GM21786 (cell line): ENCODE results near the gene HEXA.

Source experiments
- ATAC-seq: cut with Tn5 transposase; IDR thresholded peaks from one replicate; pipeline ENCODE4 v1.9.1; 2021; ENCODE audit not compliant: unreplicated experiment

The HEXA gene

GRCh38 chr15:72377331-72377730, 1.5 kb upstream of the HEXA start:
- no peak for ATAC-seq

GRCh38 chr15:72375501-72375845, 341 bp downstream of the HEXA start:
- ATAC-seq = peak; percentile 29

- ATAC-seq = no peak
Measured at GRCh38 chr15:72372361-72372760, 3.5 kb downstream of the HEXA start.

GRCh38 chr15:72369964-72370363, 5.8 kb downstream of the HEXA start:
- no peak for ATAC-seq

- no peak for ATAC-seq
Measured at GRCh38 chr15:72368899-72369298, 6.9 kb downstream of the HEXA start.

- ATAC-seq = no peak
Measured at GRCh38 chr15:72368325-72368724, 7.5 kb downstream of the HEXA start.

- ATAC-seq = peak; percentile 92
Measured at GRCh38 chr15:72365844-72366243, 10.0 kb downstream of the HEXA start.

GRCh38 chr15:72361176-72361575, 14.6 kb downstream of the HEXA start:
- ATAC-seq = no peak

GRCh38 chr15:72358650-72359171, 17.1 kb downstream of the HEXA start:
- ATAC-seq = no peak

- no peak for ATAC-seq
Measured at GRCh38 chr15:72358121-72358520, 17.7 kb downstream of the HEXA start.

GRCh38 chr15:72354496-72354895, 21.3 kb downstream of the HEXA start:
- no peak for ATAC-seq

- ATAC-seq = no peak
Measured at GRCh38 chr15:72353266-72353665, 22.5 kb downstream of the HEXA start.

GRCh38 chr15:72345806-72346205, 30.0 kb downstream of the HEXA start:
- ATAC-seq = no peak

- ATAC-seq = no peak
Measured at GRCh38 chr15:72345280-72345679, 30.5 kb downstream of the HEXA start.

GRCh38 chr15:72344602-72345001, 31.2 kb downstream of the HEXA start:
- ATAC-seq = no peak

GRCh38 chr15:72342385-72342784, 33.4 kb downstream of the HEXA start:
- no peak for ATAC-seq

- ATAC-seq = no peak
Measured at GRCh38 chr15:72341361-72341760, 34.5 kb downstream of the HEXA start.

GRCh38 chr15:72340366-72340765, 35.4 kb downstream of the HEXA start:
- no peak for ATAC-seq

GRCh38 chr15:72339777-72340177, 36.0 kb downstream of the HEXA start:
- no peak for ATAC-seq

GRCh38 chr15:72338617-72339321, 37.0 kb downstream of the HEXA start:
- ATAC-seq = no peak

GRCh38 chr15:72338148-72338547, 37.7 kb downstream of the HEXA start:
- no peak for ATAC-seq

- no peak for ATAC-seq
Measured at GRCh38 chr15:72334842-72335241, 41.0 kb downstream of the HEXA start.

GRCh38 chr15:72331021-72331420, 44.8 kb downstream of the HEXA start:
- ATAC-seq = no peak
